ENCODE measurements around the gene PCGF6. TPM values are rescaled to one million over a fixed set of nuclear protein-coding genes. Genes with fewer than 3 reads are reported as not detected.

PCGF6 gene
- total RNA-seq, 1 experiment from 2014 or later, result 19.2 TPM

GRCh38 chr10:103281753-103282152, 69.2 kb downstream of the PCGF6 start (continued):
- TF ChIP-seq ZNF317 (CRISPR knock-in tag; IDR thresholded peaks at IDR 0.05; ENCODE audit: borderline replicate concordance, low read depth), result no peak
- TF ChIP-seq FOXP4 (CRISPR knock-in tag; IDR thresholded peaks at IDR 0.05), result 0 out of 2 replicates have a peak, but pooled peaks have one; percentile 71
- TF ChIP-seq ETV6 (CRISPR knock-in tag; IDR thresholded peaks at IDR 0.05), result peak; percentile 84
- TF ChIP-seq CREM (CRISPR knock-in tag; IDR thresholded peaks at IDR 0.05), result no peak
- TF ChIP-seq FOXP1 (CRISPR knock-in tag; IDR thresholded peaks at IDR 0.05; ENCODE audit: borderline replicate concordance), result peak; percentile 30; the same call in 1 of the 2 replicates
- no peak for TF ChIP-seq GRHL2 (CRISPR knock-in tag; IDR thresholded peaks at IDR 0.05; ENCODE audit: insufficient replicate concordance, severe bottlenecking)
- TF ChIP-seq E2F5 (CRISPR knock-in tag; IDR thresholded peaks at IDR 0.05), result no peak
- TF ChIP-seq ZNF671 (CRISPR knock-in tag; IDR thresholded peaks at IDR 0.05), result no peak
- TF ChIP-seq ERG (CRISPR knock-in tag; IDR thresholded peaks at IDR 0.05), result no peak
- TF ChIP-seq USF1 (CRISPR knock-in tag; IDR thresholded peaks at IDR 0.05), result no peak
- TF ChIP-seq CREB1 (CRISPR knock-in tag; IDR thresholded peaks at IDR 0.05), result no peak
- TF ChIP-seq RORB (CRISPR knock-in tag; IDR thresholded peaks at IDR 0.05), result no peak
- no peak for TF ChIP-seq NFATC4 (CRISPR knock-in tag; IDR thresholded peaks at IDR 0.05)
- no peak for TF ChIP-seq SMAD3 (CRISPR knock-in tag; IDR thresholded peaks at IDR 0.05; ENCODE audit: borderline replicate concordance)
- TF ChIP-seq ZBTB21 (CRISPR knock-in tag; IDR thresholded peaks at IDR 0.05; ENCODE audit: borderline replicate concordance), result peak; percentile 70; the same call in 1 of the 2 replicates
- no peak for TF ChIP-seq ATF6 (CRISPR knock-in tag; IDR thresholded peaks at IDR 0.05)
- 0 out of 2 replicates have a peak, but pooled peaks have one; percentile 25 for TF ChIP-seq CBFB (CRISPR knock-in tag; IDR thresholded peaks at IDR 0.05; ENCODE audit: low read depth)

GRCh38 chr10:103280506-103280905, 70.4 kb downstream of the PCGF6 start:
- Mint-ChIP-seq H3K36me3 (no peaks in the 10 kb centered on the region), H3K4me3 (no peak overlapping the region), H3K9me3 (no peaks in the 10 kb centered on the region), H3K27me3 (ENCODE audit: low read depth) (peaks cover 58% of the 10 kb centered on the region), H3K27ac (no peak overlapping the region), H3K4me1 (peaks cover 40% of the 10 kb centered on the region)
- CTCF ChIA-PET, result no interaction called here
- ATAC-seq, result no peak
- no peak for TF ChIP-seq MXD4 (CRISPR knock-in tag; IDR thresholded peaks at IDR 0.05; ENCODE audit: borderline replicate concordance)
- TF ChIP-seq ZNF425 (CRISPR knock-in tag; conservative IDR thresholded peaks at IDR 0.05), result no peak
- no peak for TF ChIP-seq CREM (CRISPR knock-in tag; IDR thresholded peaks at IDR 0.05)
- POLR2A ChIA-PET, result no interaction called here
- no peak for DNase-seq (ENCODE audit: low spot score)
